Chondrocyte (in vitro differentiated cells): ENCODE measurements around the gene FIBIN. TPM values are rescaled to one million over a fixed set of nuclear protein-coding genes. Genes with fewer than 3 reads are reported as not detected.

ENCODE experiments used
- DNase-seq: peaks from one replicate; pipeline ENCODE4 v3.0.0; 2021; ENCODE audit warnings: mixed read lengths, low spot score
- H3K27ac Mint-ChIP-seq: one replicate; pipeline ENCODE4 v1.8.0; 2021; ENCODE audit warnings: mild to moderate bottlenecking, moderate library complexity, mixed read lengths; ENCODE audit not compliant: unreplicated experiment
- H3K27me3 Mint-ChIP-seq: 2 replicates; pipeline ENCODE4 v1.8.0; 2021; ENCODE audit warnings: low read depth, mixed read lengths
- H3K36me3 Mint-ChIP-seq: 2 replicates; pipeline ENCODE4 v1.8.0; 2021; ENCODE audit warnings: low read depth, mixed read lengths
- H3K4me1 Mint-ChIP-seq: 2 replicates; pipeline ENCODE4 v1.8.0; 2021; ENCODE audit warnings: low read depth, mild to moderate bottlenecking, mixed read lengths
- H3K4me3 Mint-ChIP-seq: one replicate; pipeline ENCODE4 v1.8.0; 2021; ENCODE audit warnings: mild to moderate bottlenecking, moderate library complexity, mixed read lengths; ENCODE audit not compliant: unreplicated experiment
- H3K9me3 Mint-ChIP-seq: 2 replicates; pipeline ENCODE4 v1.8.0; 2021; ENCODE audit warnings: low read depth, mixed read lengths
- CTCF ChIP-seq: fragments of 200-600 bp; sonication (generic); IDR thresholded peaks from 2 replicates; pipeline ENCODE4 v1.5.0; 2021; ENCODE audit warnings: antibody characterized with exemption, mild to moderate bottlenecking, moderate library complexity
- total RNA-seq: library from RNA; stranded (reverse); gene quantifications from 3 replicates; pipeline ENCODE4 v1.2.1, GENCODE V29; 2021

Gene FIBIN
- total RNA-seq, 1 donor from 2014 or later: 98.5 TPM

GRCh38 chr11:27031754-27032153, 37.8 kb downstream of the FIBIN start:
- peaks cover 33% of the 10 kb centered on the region for H3K9me3 Mint-ChIP-seq
- H3K4me3 Mint-ChIP-seq: no peak overlapping the region
- H3K27me3 Mint-ChIP-seq: no peaks in the 10 kb centered on the region
- H3K36me3 Mint-ChIP-seq: peaks cover 19% of the 10 kb centered on the region
- H3K4me1 Mint-ChIP-seq: peaks cover 38% of the 10 kb centered on the region
- TF ChIP-seq CTCF: no peak
- no peak overlapping the region for H3K27ac Mint-ChIP-seq
- no peak for DNase-seq

GRCh38 chr11:27039873-27040272, 46.0 kb downstream of the FIBIN start:
- H3K4me3 Mint-ChIP-seq: no peak overlapping the region
- H3K27ac Mint-ChIP-seq: no peak overlapping the region
- peaks cover 45% of the 10 kb centered on the region for H3K9me3 Mint-ChIP-seq

DNA sequence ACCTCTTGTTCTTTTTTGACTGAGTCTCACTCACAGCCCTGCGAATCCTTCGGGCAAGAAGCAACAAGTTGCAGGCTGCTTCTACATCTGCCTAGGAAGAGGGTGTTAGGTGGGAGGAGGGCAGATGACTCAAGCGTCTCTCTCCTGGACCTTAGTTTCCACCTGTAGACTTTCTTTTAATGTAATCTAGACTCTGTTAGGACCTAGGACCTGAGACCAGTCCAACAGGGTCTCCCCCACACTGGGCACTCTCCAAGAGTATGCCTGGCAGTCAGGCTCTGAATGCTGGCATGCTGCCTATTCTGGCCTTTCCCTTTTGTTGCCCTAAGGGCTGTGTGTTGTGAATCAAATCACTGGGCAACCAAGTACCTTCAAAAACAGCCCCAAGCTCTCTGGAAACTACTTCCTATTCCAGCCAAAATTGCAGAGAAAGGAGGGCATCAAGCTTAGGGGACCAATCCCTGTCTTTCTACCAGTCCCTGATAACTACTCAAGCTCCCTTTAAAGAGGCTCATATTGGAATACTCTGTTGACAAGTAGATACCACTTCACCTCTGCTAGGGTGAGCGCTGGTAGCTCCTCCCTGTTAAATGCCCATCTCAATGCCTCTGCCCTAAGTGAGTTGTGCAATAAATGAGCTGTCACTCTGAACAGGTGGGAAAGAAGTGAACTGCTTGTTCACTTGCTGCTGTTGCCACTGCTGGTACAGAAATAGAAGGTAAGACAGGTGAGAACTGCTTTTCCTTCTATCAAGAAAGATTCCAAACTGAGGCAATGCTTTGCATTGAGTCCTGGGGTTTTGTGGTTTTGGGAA, 46.6 kb downstream of the FIBIN start, which contains the start of gene BBOX1:
TSS of gene BBOX1 (plus strand) at position 514 of the 814 bp plus-strand sequence. CDS start 14,616 bp downstream, outside the sequence.
- Mint-ChIP-seq H3K4me1 (peaks cover 14% of the 10 kb centered on the region), H3K4me3 (no peak within 1 kb of the TSS), H3K27ac (no peak within 1 kb of the TSS), H3K27me3 (no peaks in the 10 kb centered on the region), H3K36me3 (peaks cover 14% of the 10 kb centered on the region), H3K9me3 (peaks cover 44% of the 10 kb centered on the region)
- no peak for TF ChIP-seq CTCF
- DNase-seq: no peak

More at GRCh38 chr11:27039873-27040272, 46.0 kb downstream of the FIBIN start:
- Mint-ChIP-seq H3K36me3 (peaks cover 18% of the 10 kb centered on the region), H3K27me3 (no peaks in the 10 kb centered on the region), H3K4me1 (peaks cover 14% of the 10 kb centered on the region)
- DNase-seq: no peak
- peak; percentile 24 for TF ChIP-seq CTCF

DNA sequence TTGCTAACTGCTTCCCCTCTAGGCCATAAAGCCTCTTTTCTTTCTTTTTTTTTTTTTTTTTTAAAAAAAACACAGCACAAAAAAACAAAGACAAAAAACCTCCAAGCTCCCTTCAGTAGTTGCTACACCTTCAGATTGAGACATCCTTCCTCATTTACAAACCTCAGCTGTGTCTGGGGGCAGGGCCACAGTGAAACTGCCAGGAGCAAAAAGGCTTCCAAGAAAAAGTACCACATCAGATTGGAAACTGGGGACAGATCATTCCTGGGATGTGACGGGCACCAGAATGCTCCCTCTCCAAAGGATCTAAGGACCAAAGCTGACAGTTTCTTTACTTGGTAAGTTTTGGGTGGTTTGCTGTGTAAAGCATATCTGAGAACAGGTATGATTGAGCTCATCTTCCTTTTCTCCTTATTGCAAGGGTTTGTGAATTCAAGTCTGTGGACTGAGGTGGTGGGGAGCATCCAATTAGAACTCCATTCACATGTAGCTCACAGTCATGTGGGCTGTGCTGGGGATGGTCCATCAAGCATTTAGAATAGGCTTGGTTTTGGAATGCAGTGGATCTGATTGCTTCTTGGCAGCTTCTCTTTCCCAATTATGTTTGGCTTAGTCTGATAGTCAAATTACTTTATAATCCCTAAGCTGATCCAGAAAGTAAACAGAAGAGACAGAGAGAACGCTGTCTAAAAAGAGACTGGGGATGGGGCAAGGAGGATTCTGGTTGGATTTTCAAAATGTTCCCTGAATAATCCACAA, 47.4 kb downstream of the FIBIN start:
- Mint-ChIP-seq H3K4me3 (no peak overlapping the region), H3K27me3 (no peaks in the 10 kb centered on the region), H3K9me3 (peaks cover 36% of the 10 kb centered on the region), H3K27ac (no peak overlapping the region), H3K4me1 (peaks cover 14% of the 10 kb centered on the region), H3K36me3 (peaks cover 6% of the 10 kb centered on the region)
- no peak for DNase-seq
- TF ChIP-seq CTCF: no peak

Other genes starting within 250 kb of the FIBIN start
- 0.51 to 4.2 TPM (median 0.90 TPM) in 3 replicates for gene BBOX1, start 46.7 kb downstream of the FIBIN start, total RNA-seq